ENCODE measurements around the gene SAA1.
"Not testable (repeated sequence)": the region's sequence is repeated elsewhere in the genome, so short reads cannot be mapped to it uniquely, and the experiment has no call there.

The SAA1 gene

DNA sequence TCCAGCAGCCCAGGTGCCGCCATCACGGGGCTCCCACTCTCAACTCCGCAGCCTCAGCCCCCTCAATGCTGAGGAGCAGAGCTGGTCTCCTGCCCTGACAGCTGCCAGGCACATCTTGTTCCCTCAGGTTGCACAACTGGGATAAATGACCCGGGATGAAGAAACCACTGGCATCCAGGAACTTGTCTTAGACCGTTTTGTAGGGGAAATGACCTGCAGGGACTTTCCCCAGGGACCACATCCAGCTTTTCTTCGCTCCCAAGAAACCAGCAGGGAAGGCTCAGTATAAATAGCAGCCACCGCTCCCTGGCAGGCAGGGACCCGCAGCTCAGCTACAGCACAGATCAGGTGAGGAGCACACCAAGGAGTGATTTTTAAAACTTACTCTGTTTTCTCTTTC is at the start of gene SAA1:
Gene SAA1, plus strand, starts transcription at position 316 of the 400 bp plus-strand sequence. CDS start 624 bp downstream, outside the sequence.
- no peak for DNase-seq

DNA sequence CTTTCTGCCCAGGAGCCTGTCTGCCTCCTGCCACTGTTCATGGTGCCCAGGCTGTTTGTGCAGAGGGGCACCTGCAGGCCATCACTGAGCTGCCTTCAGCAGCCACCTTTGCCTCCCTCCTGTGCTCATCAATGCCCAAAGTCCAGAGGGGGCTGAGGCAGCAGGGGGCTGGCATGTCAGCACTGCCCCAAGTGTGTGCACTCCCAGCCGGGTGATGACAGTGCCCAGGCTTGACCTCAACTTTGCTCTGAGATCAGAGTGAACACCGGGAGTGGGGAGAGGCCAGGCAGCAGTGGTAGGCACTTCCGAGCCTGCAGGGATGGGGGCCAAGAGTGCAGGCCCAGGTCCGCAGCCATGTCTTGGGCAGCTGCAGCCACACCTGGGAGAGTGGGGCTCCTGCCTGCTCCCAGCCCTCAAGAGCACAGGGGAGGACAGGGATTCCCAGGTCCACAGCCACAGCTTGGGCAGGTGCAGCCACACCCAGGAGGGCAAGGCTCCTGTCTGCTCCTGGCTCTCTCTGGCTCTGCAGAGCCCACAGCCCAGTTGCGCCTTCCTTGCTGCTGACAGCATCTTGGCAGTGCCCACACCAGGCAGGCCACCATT is 44.7 kb upstream of the SAA1 start:
- DNase-seq, result no peak

- DNase-seq, result no peak
These were observed 43.1 kb upstream of the SAA1 start for GRCh38 chr11:18222814-18223421.

DNA sequence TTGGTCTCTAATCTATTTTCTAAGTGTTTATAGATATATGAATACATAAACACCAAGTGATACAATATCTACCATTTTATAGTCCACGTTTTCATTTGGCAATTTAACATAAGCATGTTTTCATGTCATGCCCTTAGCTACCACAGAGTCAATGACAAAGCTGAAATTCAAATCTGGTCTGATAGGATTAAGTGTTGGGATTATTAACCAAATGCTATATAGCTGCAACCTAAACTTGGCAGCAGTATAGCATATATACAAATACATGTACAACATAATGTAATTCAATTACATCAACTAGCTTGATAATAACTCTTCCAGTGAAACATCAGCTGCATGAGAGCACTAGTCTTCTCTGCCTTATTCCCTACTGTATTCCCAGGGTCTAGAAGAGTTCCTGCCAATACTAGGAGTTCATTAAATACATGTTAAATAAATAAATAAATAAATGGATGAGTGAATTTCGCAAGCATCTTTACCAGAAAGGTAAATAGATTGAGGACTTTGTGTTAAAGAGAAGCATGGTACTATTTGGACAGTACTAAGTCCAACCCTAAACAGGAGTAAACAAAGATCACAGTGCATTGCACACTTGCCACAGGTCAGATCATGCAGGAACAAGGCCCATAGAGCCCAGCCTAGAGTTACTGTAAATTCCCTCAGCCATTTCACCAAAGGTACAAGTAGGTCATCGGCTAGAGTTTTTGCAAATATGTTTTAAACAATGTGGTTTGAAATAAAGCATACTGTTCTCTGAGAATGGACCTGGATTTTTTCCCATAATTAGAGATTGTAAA is 42.3 kb upstream of the SAA1 start:
- no peak for DNase-seq

DNA sequence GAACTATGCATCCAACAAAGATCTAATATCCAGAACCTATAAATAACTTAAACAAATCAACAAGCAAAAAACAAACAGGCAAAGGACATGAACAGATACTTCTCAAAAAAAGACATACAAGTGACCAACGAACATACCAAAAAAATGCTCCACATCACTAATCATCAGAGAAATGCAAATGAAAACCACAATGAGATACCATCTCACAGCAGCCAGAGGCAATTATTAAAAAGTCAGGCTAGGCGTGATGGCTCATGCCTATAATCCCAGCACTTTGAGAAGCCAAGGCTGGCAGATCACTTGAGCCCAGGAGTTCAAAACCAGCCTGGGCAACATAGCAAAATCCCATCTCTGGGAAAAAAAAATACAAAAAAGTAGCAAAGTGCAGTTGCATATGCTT is 40.2 kb upstream of the SAA1 start:
- no peak for DNase-seq

DNA sequence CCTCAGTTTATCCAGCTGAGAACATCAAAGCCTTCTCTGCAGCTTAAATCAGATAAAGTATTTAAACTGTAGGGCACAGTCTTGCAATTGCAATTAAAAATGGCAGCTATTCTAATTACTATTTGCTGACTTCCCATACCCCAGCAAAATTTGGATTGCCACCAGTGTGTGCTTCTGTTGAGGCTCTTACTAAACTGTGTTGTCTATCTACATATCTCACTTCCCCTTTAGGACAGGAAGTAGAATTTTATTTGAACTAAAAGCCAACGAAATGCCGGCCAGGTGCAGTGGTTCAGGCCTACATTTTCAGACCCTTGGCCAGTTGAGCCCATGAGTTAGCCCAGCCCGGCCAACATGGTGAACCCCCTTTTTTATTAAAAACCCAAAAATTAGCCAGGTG is 36.6 kb upstream of the SAA1 start:
- no peak for DNase-seq

DNA sequence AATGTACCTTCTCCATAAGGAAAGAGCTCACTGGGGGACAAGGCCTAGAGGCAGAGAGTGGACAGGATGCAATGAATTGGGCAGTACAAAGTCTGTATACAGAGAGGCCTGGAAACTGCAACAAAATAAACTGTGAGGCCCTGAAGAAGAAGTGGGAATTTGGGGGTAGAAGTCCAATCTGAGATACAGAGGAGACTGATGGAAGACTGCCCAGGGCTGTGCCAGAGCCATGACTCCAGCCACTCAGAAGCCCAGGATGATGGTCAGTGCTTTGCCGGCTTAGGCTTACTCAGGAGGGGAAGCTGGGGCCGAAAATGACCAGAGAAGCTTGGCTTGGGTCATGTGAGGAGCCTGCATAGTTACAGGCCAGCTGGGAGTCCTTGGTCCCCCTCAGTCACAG is 35.2 kb upstream of the SAA1 start:
- DNase-seq, result no peak

DNA sequence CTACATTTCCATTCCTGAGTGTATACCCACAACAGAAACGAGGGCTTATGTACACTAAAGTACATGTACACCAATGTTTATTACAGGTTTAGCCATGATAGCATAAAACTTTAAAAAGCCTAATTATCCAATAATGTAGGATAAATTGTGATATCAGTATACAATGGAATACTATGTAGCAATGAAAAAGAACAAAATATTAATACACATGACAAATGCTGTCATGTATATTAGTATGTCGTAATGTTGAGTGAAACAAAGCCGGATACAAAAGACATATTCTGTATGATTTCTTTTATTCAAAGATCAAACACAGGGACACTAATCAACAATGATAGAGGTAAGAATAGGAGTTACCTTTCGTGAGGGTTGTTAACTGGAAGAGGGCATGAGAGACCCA is 32.2 kb upstream of the SAA1 start:
- DNase-seq, result no peak

GRCh38 chr11:18235394-18236334 is 30.4 kb upstream of the SAA1 start:
- DNase-seq, result no peak

DNA sequence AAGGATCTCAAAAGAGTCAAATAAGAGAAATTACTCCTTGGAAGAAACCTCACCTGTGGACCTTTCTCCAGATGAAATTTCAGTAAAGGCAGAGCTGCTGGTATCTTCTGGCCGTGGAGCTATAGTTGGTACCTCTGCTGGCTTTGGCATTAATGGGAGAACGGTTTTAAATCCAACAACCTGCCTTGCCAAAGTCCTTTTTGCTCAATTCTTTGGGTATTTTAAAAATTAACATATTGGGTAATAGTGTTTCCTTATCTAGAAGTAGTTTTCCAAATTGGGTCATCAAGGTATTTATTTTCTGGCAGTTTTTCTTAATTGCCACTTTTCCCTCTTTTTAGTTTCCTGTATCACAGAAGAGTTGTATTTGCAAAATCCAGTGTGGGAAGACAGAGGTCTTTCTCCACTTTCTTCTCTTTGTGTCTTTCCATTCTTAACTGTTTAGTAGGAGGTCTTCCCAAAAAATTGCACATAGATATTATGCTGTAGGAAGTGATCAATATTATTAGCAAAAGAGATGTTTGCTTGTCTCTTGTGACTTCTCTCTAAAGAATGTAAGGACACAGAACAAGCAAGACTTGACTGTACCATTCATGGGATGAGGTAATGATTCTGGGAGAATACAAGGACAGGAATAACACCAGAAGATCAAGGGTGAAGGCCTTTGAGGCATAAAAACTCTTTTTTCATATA is 29.3 kb upstream of the SAA1 start, which contains the start of gene SAA4:
Gene SAA4, minus strand, starts transcription at position 139 of the 693 bp plus-strand sequence. CDS start 876 bp downstream, outside the sequence.
- DNase-seq, result no peak

- no peak for DNase-seq
These were observed 26.4 kb upstream of the SAA1 start for GRCh38 chr11:18239655-18240054.

DNA sequence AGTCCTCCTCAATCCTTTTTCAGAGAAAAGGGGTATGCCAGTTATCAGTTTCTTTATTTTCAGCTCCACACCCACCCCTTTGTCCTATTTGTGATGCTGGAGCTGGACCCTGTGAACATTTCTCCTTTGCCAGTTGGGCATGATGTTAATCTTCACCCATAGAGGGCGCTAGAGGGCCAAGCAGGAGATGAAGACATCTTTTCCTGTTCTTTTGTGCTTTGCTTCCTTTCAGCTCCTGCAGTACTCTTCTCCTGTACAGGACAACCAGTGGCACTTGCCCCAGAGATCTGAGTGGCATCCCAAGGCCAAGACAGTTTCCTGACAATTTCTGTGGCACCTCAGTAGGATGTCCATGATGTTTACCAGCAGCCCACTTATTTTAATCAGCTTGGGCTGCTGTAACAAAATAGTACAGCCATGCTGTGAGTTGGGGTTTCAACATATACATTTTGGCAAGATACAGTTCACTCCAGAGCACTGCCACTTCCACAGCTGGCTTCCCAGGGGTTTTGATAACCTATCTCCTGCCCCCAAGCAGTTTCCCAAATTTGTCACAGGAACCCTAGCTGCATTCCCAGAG is 22.2 kb upstream of the SAA1 start:
- DNase-seq, result peak; percentile 66

DNA sequence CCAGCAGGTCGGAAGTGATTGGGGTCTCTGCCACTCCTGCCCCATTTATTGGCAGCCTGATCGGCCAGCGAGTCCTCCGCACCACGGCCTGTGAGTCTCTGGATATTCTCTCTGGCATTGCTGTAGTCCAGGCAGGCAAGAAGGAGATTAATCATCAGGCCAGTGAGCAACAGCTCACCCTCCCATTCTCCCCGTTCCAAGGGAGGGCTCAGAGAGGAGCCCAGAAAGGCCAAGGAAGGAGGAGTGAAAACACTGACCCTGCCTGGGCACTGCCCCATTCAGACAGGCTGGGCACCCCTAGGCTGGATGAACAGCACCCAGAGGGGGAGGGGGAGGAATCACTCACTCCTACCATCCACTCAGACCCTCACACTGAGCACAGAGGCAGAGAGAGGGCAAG is 20.7 kb upstream of the SAA1 start:
- no peak for DNase-seq

GRCh38 chr11:18246379-18247190 is 19.5 kb upstream of the SAA1 start:
- DNase-seq, result peak; percentile 18

GRCh38 chr11:18247191-18247581 is 18.9 kb upstream of the SAA1 start:
- DNase-seq, result not testable (repeated sequence)

DNA sequence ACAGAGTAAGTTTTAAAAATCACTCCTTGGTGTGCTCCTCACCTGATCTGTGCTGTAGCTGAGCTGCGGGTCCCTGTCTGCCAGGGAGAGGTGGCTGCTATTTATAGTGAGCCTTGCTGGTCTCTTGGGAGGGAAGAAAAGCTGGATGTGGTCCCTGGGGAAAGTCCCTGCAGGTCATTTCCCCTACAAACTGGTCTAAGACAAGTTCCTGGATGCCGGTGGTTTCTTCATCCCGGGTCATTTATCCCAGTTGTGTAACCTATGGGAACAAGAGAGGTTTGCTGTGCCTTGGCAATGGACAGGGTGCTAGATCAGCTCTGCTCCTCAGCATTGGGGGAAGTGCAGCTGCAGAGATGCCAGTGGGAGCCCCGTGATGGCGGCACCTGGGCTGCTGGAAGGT is 17.5 kb upstream of the SAA1 start, which contains the start of gene SAA2:
Gene SAA2, minus strand, starts transcription at position 108 of the 400 bp plus-strand sequence. CDS start 657 bp downstream, outside the sequence.
- no peak for DNase-seq

DNA sequence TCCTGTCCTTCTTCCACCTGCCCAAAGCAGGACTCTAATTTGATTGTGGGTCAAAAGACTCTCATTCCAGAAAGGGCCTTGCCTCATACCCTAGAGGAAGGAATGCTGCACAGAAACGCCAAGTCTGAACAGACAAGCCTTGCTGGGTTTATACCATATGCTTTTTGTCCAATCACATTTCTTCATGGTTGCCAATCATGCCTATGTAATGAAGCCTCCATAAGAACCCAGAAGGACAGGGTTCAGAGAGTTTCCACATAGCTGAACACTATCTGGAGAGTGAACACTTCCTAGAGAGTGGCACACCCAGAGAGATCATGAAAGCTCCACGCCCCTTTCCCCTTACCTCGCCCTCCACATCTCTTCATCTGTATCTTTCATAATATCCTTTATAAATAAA is 12.8 kb upstream of the SAA1 start:
- no peak for DNase-seq

DNA sequence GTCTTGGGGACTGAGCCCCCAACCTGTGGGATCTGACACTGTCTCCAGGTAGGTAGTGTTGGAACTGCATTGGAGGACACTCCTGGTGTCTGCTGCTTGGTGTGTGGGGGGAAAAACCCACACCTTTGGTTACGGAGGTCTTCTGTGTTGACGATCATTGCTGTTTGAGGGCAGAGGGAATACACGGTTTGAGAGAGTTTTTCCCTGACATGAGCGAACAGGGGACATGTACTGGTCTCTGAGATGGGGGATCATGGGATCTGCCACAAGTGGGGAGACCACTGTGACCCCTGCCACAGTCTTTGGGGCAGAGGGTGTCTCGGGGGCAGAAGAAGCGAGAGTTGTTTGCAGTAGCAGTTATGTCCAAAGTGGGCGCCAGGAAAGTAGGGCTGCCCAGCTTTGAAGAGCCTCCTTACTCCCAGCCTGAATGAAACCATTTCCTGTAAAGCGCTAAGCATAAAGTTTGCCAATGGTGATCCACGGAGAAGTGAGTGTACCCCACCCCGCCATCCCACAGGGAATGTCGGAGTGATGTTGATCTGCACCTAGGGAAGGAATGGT is 12.2 kb upstream of the SAA1 start:
- DNase-seq, result no peak

DNA sequence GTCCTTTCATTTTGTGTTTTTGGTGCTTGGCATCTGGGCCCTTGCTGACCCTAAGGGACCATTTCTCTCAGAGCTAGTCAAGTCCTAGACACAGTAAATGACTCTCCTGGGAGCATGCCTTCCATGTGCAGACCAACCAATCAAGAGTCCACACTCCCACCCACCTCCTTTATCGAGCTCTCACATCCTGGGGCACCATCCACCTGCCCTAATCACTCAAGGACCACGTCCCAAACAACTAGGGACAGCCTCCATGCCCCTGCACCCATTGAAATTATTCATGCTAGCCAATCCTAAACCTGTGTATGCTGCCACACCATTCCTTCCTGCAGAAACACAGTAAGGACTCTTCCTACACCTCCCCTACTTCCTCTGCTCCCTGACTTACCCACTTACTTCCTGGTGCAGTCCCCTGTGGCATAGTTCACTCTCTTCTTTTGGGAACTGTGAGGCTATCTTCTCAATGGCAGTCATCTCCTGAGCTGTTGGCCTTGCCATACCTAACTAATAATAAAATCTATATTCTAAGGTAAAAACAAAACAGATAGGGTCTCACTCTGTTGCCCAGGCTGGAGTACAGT is 11.2 kb upstream of the SAA1 start:
- DNase-seq, result no peak

DNA sequence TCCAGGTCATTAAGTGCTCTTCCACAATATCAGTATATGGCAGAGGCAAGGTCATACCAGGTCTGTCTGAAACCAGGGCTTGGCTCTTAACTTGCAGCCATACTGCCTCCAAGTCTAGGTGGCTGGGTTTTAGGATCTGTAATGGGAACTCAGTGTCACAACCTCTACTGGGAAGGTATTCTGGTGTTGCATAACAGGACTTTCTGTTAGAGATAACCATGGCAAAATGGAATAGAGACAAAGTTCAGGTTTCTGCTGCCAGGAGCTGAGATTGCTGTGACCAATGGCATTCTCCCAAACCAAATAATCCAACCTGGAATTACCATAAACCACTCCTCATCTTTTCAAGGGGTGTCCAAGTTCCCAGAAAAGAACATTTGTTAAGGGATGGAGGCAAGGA is 6.8 kb upstream of the SAA1 start:
- DNase-seq, result no peak
